ENCODE measurements around the gene XPA. TPM values are rescaled to one million over a fixed set of nuclear protein-coding genes. Genes with fewer than 3 reads are reported as not detected.
A peak's percentile ranks its signal among the peaks of the same experiment; 100 is the strongest.

XPA gene
- total and polyA plus RNA-seq, 2 of the 13 experiments (the other 11 are each of a cell fraction or from before 2014, with no cell fraction given), result 2.3 to 15.2 TPM

DNA sequence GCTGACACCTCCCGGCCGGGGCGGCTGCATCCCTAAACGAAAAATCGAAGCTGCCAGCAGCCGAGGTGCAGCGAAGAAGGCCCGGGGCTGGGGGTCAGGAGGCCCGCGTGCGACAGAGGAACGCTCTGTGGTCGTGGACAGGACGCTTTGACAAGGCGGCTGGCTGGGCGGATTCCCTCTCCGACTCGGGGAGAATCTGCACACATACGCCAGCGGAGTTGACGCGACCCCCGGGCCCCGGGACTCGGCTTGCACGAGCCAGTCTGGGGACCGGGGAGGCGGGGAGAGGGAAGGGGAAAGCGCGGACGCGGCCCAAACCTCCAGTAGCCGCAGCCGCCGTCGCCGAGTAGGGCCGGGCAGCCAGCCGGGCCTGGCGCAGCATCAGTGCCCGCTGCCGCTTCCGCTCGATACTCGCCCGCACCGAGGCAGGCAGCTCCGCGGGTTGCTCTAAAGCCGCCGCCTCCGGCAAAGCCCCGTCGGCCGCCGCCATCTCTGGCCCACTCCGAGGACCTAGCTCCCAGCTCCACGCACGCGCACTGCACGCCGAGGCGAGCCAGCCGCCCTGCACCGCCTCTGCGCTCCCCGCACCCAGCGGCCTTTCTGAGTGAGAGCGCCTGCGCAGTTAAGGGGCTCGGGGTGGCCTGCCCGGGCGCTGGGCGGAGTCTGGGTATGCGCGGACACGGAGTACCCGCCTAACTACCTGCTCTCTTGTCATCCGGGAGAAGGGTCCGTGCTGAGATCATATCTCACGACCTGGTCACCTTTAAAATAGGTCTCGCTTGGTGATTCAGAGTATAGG, at the start of gene XPA (continued):
- TF ChIP-seq ZNF839 (CRISPR knock-in tag; IDR thresholded peaks at IDR 0.05; ENCODE audit: borderline replicate concordance) (0 out of 2 replicates have a peak, but pooled peaks have one; percentile 57), RBFOX2 (IDR thresholded peaks at IDR 0.05; ENCODE audit: low read depth, low read length) (peak; percentile 95), RAD21 (CRISPR knock-in tag; IDR thresholded peaks at IDR 0.05) (peak; percentile 63), PAF1 (CRISPR knock-in tag; IDR thresholded peaks at IDR 0.05) (no peak), MTF2 (CRISPR knock-in tag; IDR thresholded peaks at IDR 0.05; ENCODE audit: borderline replicate concordance) (peak; percentile 84; the same call in 1 of the 2 replicates), ZNF766 (CRISPR knock-in tag; IDR thresholded peaks at IDR 0.05; ENCODE audit: borderline replicate concordance) (no peak), ZNF101 (CRISPR knock-in tag; IDR thresholded peaks at IDR 0.05; ENCODE audit: borderline replicate concordance, low read depth) (0 out of 2 replicates have a peak, but pooled peaks have one; percentile 56), ZNF781 (CRISPR knock-in tag; IDR thresholded peaks at IDR 0.05; ENCODE audit: borderline replicate concordance, not compliant biosample characterization) (peak; percentile 50), SIN3B (IDR thresholded peaks at IDR 0.05; ENCODE audit: low read length) (no peak; the same call in 1 of the 2 replicates), PCBP1 (IDR thresholded peaks at IDR 0.05; ENCODE audit: borderline replicate concordance, low read depth, low read length) (0 out of 2 replicates have a peak, but pooled peaks have one; percentile 71), ZNF136 (CRISPR knock-in tag; IDR thresholded peaks at IDR 0.05; ENCODE audit: low read depth) (peak; percentile 76), MXI1 (IDR thresholded peaks at IDR 0.05; ENCODE audit: borderline replicate concordance, low read depth, low read length) (no peak; the same call in 2 of the 3 replicates), ZNF883 (CRISPR knock-in tag; IDR thresholded peaks at IDR 0.05; ENCODE audit: not compliant biosample characterization) (peak; percentile 91), POLR2A (IDR thresholded peaks at IDR 0.05; ENCODE audit: insufficient read depth in 1 of 2, low read depth in 2 of 2, low read length in 2 of 2) (peak; percentile 87 to 94), HOXA5 (CRISPR knock-in tag; IDR thresholded peaks at IDR 0.05) (no peak; the same call in 1 of the 2 replicates), ZNF713 (CRISPR knock-in tag; IDR thresholded peaks at IDR 0.05) (no peak), DMAP1 (CRISPR knock-in tag; IDR thresholded peaks at IDR 0.05) (peak; percentile 61), POLR2AphosphoS2 (IDR thresholded peaks at IDR 0.05; ENCODE audit: low read depth, low read length) (no peak)
- TF ChIP-seq, protein P1, sequence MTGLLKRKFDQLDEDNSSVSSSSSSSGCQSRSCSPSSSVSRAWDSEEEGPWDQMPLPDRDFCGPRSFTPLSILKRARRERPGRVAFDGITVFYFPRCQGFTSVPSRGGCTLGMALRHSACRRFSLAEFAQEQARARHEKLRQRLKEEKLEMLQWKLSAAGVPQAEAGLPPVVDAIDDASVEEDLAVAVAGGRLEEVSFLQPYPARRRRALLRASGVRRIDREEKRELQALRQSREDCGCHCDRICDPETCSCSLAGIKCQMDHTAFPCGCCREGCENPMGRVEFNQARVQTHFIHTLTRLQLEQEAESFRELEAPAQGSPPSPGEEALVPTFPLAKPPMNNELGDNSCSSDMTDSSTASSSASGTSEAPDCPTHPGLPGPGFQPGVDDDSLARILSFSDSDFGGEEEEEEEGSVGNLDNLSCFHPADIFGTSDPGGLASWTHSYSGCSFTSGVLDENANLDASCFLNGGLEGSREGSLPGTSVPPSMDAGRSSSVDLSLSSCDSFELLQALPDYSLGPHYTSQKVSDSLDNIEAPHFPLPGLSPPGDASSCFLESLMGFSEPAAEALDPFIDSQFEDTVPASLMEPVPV (CRISPR knock-in tag; IDR thresholded peaks at IDR 0.05), result peak; percentile 66; the same call in 1 of the 2 replicates
- TF ChIP-seq, protein P2, sequence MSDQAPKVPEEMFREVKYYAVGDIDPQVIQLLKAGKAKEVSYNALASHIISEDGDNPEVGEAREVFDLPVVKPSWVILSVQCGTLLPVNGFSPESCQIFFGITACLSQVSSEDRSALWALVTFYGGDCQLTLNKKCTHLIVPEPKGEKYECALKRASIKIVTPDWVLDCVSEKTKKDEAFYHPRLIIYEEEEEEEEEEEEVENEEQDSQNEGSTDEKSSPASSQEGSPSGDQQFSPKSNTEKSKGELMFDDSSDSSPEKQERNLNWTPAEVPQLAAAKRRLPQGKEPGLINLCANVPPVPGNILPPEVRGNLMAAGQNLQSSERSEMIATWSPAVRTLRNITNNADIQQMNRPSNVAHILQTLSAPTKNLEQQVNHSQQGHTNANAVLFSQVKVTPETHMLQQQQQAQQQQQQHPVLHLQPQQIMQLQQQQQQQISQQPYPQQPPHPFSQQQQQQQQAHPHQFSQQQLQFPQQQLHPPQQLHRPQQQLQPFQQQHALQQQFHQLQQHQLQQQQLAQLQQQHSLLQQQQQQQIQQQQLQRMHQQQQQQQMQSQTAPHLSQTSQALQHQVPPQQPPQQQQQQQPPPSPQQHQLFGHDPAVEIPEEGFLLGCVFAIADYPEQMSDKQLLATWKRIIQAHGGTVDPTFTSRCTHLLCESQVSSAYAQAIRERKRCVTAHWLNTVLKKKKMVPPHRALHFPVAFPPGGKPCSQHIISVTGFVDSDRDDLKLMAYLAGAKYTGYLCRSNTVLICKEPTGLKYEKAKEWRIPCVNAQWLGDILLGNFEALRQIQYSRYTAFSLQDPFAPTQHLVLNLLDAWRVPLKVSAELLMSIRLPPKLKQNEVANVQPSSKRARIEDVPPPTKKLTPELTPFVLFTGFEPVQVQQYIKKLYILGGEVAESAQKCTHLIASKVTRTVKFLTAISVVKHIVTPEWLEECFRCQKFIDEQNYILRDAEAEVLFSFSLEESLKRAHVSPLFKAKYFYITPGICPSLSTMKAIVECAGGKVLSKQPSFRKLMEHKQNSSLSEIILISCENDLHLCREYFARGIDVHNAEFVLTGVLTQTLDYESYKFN (CRISPR knock-in tag; conservative IDR thresholded peaks at IDR 0.05), result peak; percentile 54
- TF ChIP-seq, protein P3, sequence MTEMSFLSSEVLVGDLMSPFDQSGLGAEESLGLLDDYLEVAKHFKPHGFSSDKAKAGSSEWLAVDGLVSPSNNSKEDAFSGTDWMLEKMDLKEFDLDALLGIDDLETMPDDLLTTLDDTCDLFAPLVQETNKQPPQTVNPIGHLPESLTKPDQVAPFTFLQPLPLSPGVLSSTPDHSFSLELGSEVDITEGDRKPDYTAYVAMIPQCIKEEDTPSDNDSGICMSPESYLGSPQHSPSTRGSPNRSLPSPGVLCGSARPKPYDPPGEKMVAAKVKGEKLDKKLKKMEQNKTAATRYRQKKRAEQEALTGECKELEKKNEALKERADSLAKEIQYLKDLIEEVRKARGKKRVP (CRISPR knock-in tag; IDR thresholded peaks at IDR 0.05), result peak in 1 of 2 experiments; percentile 50; a peak in 1 of 4 replicates
- TF ChIP-seq, protein P4, sequence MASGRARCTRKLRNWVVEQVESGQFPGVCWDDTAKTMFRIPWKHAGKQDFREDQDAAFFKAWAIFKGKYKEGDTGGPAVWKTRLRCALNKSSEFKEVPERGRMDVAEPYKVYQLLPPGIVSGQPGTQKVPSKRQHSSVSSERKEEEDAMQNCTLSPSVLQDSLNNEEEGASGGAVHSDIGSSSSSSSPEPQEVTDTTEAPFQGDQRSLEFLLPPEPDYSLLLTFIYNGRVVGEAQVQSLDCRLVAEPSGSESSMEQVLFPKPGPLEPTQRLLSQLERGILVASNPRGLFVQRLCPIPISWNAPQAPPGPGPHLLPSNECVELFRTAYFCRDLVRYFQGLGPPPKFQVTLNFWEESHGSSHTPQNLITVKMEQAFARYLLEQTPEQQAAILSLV (CRISPR knock-in tag; IDR thresholded peaks at IDR 0.05; ENCODE audit: borderline replicate concordance), result peak; percentile 90; the same call in 1 of the 2 replicates

All from HepG2 (cell line).